Loucy (cell line): ENCODE measurements around the gene BPIFA1.

Experiments
- H2AFZ ChIP-seq: fragments of 200-600 bp; sonication (generic); 2 replicates; pipeline ENCODE4 v1.6.0; 2016; ENCODE audit warnings: antibody characterized with exemption, mild to moderate bottlenecking, low read length, moderate library complexity
- H3F3A ChIP-seq: fragments of 200-600 bp; 2 replicates; pipeline ENCODE4 v1.6.0; 2016; ENCODE audit warnings: antibody characterized with exemption, low read depth, mild to moderate bottlenecking
- H3K27me3 ChIP-seq: fragments of 200-600 bp; sonication (generic); 2 replicates; pipeline ENCODE4 v1.6.1; 2014; ENCODE audit warnings: low read length, mild to moderate bottlenecking; ENCODE audit not compliant: insufficient read depth, poor library complexity, severe bottlenecking
- H3K36me3 ChIP-seq: fragments of 200-600 bp; sonication (generic); 2 replicates; pipeline ENCODE4 v1.6.1; 2016; ENCODE audit warnings: low read length; ENCODE audit not compliant: insufficient read depth
- H3K4me1 ChIP-seq: fragments of 200-600 bp; sonication (generic); 2 replicates; pipeline ENCODE4 v1.5.1; 2014; ENCODE audit warnings: low read length, mild to moderate bottlenecking; ENCODE audit not compliant: insufficient read depth, poor library complexity, severe bottlenecking
- H3K4me2 ChIP-seq: fragments of 200-600 bp; sonication (generic); 2 replicates; pipeline ENCODE4 v1.6.0; 2014; ENCODE audit warnings: antibody characterized with exemption, low read length, low read depth, mild to moderate bottlenecking; ENCODE audit not compliant: poor library complexity, severe bottlenecking
- H3K4me3 ChIP-seq: fragments of 200-600 bp; sonication (generic); 2 replicates; pipeline ENCODE4 v1.5.1; 2014; ENCODE audit warnings: low read length, mild to moderate bottlenecking, mixed read lengths; ENCODE audit not compliant: poor library complexity, severe bottlenecking
- H3K79me2 ChIP-seq: fragments of 200-600 bp; sonication (generic); 2 replicates; pipeline ENCODE4 v1.6.1; 2014; ENCODE audit warnings: low read length; ENCODE audit not compliant: insufficient read depth
- H3K9ac ChIP-seq: fragments of 200-600 bp; sonication (generic); 2 replicates; pipeline ENCODE4 v1.6.0; 2014; ENCODE audit warnings: mild to moderate bottlenecking, low read depth, low read length, moderate library complexity; ENCODE audit not compliant: poor library complexity, severe bottlenecking
- H3K9me2 ChIP-seq: fragments of 200-600 bp; sonication (generic); replicated peaks from 2 replicates; pipeline ENCODE4 v1.6.1; 2016; ENCODE audit warnings: low read depth, low read length, mixed read lengths
- H3K9me3 ChIP-seq: fragments of 200-600 bp; sonication (generic); 2 replicates; pipeline ENCODE4 v1.6.1; 2014; ENCODE audit warnings: mild to moderate bottlenecking, antibody characterized with exemption, low read length, low read depth; ENCODE audit not compliant: insufficient read depth
- H4K20me1 ChIP-seq: fragments of 200-600 bp; sonication (generic); 2 replicates; pipeline ENCODE4 v1.6.0; 2014; ENCODE audit warnings: antibody characterized with exemption, low read length, mild to moderate bottlenecking; ENCODE audit not compliant: insufficient read depth, poor library complexity, severe bottlenecking
- CTCF ChIP-seq: fragments of 200-600 bp; sonication (generic); conservative IDR thresholded peaks from 2 replicates; pipeline ENCODE4 v1.5.1; 2014; ENCODE audit warnings: mild to moderate bottlenecking, antibody characterized with exemption, low read length
- EZH2phosphoT487 ChIP-seq: fragments of 200-600 bp; IDR thresholded peaks from 2 replicates; pipeline ENCODE4 v1.6.1; 2018; ENCODE audit warnings: antibody characterized with exemption, mild to moderate bottlenecking, moderate library complexity, borderline replicate concordance

The BPIFA1 gene

GRCh38 chr20:33235696-33236095 lies at the start of gene BPIFA1:
Gene BPIFA1, plus strand, starts transcription at chr20:33235996. Its CDS starts 1,716 bp downstream, at chr20:33237712.
- Histone ChIP-seq H3K27me3 (no peaks in the 10 kb centered on the region), H3K4me1 (no peaks in the 10 kb centered on the region), H3K9me3 (no peaks in the 10 kb centered on the region), H3K36me3 (no peaks in the 10 kb centered on the region), H3K9ac (no peak within 1 kb of the TSS), H4K20me1 (no peaks in the 10 kb centered on the region), H3K9me2 (no peaks in the 10 kb centered on the region), H3K4me2 (no peak within 1 kb of the TSS), H3F3A (no peaks in the 10 kb centered on the region), H2AFZ (no peak within 1 kb of the TSS), H3K79me2 (no peaks in the 10 kb centered on the region), H3K4me3 (no peak within 1 kb of the TSS)
- TF ChIP-seq CTCF (no peak), EZH2phosphoT487 (no peak)

- Histone ChIP-seq H2AFZ (no peak overlapping the region), H3K79me2 (no peaks in the 10 kb centered on the region), H3K36me3 (no peaks in the 10 kb centered on the region), H3K9me2 (no peaks in the 10 kb centered on the region), H3K9ac (no peak overlapping the region), H4K20me1 (no peaks in the 10 kb centered on the region), H3K4me2 (no peak overlapping the region), H3K4me3 (no peak overlapping the region), H3K9me3 (peaks cover 3% of the 10 kb centered on the region; the same call in 1 of the 2 replicates), H3F3A (no peaks in the 10 kb centered on the region), H3K27me3 (no peaks in the 10 kb centered on the region), H3K4me1 (no peaks in the 10 kb centered on the region)
- TF ChIP-seq CTCF (no peak), EZH2phosphoT487 (no peak)
Observed at GRCh38 chr20:33187491-33187890, 48.3 kb upstream of the BPIFA1 start.

- Histone ChIP-seq H3K79me2 (no peaks in the 10 kb centered on the region), H4K20me1 (no peaks in the 10 kb centered on the region), H3K4me2 (no peak overlapping the region), H3K36me3 (no peaks in the 10 kb centered on the region), H3K27me3 (no peaks in the 10 kb centered on the region), H3K4me3 (no peak overlapping the region), H3K4me1 (no peaks in the 10 kb centered on the region), H3K9ac (no peak overlapping the region), H3F3A (no peaks in the 10 kb centered on the region), H3K9me3 (no peaks in the 10 kb centered on the region), H3K9me2 (no peaks in the 10 kb centered on the region), H2AFZ (no peak overlapping the region)
- TF ChIP-seq CTCF (no peak), EZH2phosphoT487 (no peak)
Observed at GRCh38 chr20:33188421-33188820, 47.4 kb upstream of the BPIFA1 start.
